ENCODE results near the gene TMEM9B.
A peak's percentile ranks its signal among the peaks of the same experiment; 100 is the strongest.
"Not testable (repeated sequence)": the region's sequence is repeated elsewhere in the genome, so short reads cannot be mapped to it uniquely, and the experiment has no call there.

The TMEM9B gene

DNA sequence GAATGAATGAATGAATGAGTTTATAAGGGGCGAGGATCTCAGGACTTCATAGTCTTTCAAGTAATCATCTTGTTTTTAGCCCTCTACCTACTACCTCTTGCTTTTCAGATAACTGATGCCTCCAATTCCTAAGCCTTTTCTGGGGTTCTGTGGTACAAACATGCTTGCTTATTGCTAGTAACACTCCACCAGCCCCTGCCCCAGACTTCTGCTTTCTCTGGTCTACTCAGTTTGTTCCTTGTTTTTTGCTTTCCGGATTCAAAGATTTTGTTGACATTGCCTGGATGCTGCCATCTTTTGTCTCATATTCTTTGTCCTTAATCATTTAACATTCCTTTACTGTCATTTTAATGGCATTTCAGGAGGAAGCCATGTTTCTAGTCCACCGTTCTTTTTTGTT is 8.9 kb upstream of the TMEM9B start:
- DNase-seq (ENCODE audit: low spot score) = no peak

DNA sequence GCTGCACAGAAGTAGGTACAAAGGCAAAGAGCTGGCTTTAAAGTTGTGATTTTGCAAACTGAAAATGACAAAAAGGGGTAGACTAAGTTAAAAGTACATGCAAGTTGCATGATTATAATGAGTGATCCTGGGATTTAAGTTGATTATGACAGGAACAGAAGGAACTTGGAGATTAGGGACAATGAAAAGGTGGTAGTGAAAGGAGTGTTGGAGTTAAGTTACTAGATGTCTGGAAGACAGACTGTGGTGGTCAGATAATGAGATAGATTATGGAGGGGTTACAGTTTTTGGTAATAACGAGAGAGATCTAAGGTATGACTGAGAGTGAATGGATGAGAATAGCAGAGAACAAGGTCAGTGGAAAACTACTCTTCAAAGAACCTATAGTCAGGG is 7.7 kb upstream of the TMEM9B start:
- no peak for DNase-seq (ENCODE audit: low spot score)

DNA sequence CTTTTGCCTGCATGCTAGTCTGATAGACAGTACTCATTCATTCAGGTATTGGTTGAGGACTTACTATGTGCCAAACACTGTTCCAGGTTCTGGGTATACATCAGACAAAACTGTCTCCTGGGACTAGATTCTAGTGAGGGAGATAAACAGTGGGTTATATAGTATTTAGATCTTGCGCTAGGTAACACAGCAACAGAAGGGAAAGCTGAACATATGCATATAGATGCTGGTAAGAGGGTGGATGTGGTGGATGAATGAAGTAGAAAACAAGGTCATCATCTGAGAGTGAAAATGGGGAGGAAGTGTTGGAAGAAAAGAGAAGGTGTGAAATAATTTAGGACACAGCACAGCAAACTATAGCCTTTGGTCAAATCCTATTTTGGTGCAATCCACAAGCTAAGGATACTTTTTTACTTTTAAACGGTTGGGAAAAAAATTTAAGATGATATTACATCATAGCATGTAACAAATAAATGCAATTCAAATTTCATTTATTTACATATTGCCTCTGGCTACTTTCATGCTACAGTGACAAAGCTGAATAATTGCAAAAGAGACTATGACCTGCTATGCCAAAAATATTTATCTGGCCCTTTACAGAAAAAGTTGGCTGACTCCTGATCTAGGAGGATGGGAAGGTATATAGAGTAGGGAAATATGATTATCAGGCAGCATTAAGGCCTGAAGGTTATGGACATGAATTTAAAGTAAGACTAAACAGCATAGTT is 7.1 kb upstream of the TMEM9B start:
- DNase-seq (ENCODE audit: low spot score) = no peak

DNA sequence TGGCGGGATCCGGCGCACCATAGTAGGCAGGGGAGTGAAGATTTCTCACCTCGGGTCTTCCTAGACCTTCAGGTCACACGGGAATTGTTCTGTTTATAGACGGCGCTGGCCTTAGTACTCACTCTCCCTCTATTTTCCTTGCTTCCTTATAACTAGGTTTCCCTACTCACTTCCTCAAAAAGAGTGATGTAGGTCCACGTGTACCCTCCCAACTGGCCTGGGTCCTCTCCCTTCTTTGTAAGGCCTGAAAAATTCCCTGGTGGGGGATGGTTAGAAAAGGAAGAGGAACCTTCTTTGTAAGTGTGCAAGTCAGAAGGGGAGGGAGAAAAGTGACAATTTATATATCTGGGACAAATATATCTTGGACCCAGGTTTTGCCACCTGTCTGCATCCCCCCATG is 2.9 kb upstream of the TMEM9B start:
- DNase-seq (ENCODE audit: low spot score) = no peak

DNA sequence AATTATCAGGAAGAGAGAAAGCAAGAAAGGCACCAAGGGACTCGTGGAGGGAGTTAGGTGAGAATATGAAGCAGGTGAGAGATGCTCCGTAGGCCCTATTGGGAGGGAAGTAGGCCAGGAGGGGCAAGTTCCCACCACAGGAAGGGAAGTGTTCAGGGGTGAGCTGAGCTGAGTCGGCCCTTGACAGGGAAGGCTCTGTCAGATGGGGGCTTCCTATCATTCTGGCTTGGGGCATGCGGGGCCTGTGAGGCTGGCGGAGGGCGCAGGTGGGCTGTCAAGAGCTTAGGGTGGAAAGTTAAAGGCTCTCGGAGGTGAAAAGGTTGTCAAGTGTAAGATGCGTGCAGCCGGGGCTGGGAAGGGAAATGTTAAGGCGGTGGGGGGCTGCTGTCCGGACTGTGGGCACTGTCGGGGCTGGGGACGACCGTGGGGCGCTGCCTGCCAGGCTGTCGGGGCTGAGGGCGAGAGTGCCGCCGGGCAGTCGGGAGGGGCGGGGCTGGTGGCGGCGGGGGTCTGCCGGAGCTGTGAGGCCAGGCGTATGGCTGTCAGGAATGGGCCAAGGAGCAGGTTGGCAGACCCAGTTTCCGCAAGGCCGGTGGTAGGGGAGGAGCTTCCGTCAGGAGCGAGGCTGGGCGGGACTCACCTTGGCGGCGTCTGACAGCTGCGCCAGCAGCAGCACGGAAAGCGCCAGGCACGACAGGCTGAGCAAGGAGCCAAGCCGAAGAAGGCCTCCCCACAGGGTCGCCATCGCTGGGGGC is 496 bp downstream of the TMEM9B start:
- DNase-seq (ENCODE audit: low spot score) = peak; percentile 79

DNA sequence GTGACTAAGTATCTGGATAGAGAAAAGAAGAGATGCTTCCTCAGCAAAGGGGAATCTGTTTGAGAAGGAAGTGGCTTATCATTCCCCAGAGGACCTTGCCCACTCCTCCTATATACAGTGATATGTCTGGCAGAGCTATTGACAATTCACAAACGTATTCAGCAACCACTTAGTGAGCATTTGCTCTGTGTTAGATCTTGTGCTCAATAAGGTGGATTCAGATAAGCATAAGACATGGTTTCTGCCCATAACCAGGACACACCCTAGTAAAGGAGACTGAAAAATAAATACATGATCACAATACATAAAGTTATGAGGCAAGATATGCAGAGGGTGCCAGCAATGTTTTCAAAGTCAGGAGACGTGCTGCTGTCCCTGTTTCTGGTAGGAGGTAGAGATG is 1.4 kb downstream of the TMEM9B start:
- DNase-seq (ENCODE audit: low spot score) = no peak

DNA sequence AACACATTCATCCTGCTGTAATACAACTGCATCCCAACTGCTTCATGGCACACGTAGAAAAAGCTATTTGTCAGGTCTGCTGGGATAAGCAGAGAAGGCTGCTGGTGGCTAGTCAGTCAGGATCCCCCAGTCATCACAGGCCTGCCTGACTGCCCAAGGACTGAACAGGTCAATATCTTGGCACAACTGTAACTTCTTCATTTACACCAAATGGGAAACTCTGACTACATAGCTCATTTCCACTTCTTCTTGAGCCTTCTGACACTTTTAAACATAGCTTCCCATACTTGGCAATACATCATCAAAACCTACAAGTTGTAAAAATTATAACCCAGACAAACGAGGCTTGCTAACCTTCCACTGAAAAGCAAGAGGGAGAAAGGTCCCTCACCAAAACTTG is 2.8 kb downstream of the TMEM9B start:
- DNase-seq (ENCODE audit: low spot score) = no peak

DNA sequence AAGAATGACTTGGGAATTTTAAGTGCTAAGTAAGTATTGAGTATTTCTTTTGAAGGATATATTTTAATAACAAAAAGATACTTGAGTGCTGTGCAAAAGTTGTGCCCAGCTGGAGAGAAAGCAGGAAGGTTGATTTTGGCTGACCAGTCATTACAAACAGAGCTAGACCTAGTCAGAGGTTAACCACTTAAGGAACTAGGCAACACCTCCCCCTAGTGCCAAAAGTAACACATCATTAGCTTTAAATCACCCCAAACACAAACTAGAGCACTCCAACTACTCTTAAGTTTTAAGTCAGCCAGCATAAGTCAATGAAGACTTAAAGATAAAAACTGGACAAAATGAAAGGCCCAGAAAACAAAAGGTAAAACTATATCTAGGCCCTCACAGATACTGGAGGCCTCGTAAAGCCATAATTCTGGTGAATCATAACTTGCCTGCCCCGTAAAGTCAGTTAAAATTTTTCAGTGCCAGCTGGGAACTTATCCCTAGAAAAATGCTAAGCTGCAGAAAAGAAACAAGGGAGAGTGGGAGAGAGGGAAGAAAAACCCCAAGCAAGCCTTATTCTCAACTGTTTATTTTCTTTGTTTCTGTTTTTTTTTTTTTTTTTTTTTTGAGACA is 4.6 kb downstream of the TMEM9B start:
- peak; percentile 90 for DNase-seq (ENCODE audit: low spot score)

DNA sequence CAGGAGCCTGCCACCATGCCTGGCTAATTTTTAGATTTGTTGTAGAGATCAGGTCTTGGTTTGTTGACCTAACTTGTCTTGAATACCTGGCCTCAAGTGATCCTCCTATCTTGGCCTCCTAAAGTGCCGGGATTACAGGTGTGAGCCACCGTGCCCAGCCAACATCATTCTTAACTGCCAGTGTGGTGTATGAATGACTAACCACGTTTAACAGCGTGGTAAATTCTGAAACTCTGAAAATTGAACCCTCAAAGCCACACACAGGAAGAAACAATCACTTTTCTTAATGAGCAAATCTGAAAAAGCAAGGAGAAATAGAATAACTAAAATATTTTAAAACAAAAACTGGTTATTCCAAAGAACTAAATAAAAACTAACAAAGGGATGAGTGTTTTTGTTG is 7.4 kb downstream of the TMEM9B start:
- no peak for DNase-seq (ENCODE audit: low spot score)

DNA sequence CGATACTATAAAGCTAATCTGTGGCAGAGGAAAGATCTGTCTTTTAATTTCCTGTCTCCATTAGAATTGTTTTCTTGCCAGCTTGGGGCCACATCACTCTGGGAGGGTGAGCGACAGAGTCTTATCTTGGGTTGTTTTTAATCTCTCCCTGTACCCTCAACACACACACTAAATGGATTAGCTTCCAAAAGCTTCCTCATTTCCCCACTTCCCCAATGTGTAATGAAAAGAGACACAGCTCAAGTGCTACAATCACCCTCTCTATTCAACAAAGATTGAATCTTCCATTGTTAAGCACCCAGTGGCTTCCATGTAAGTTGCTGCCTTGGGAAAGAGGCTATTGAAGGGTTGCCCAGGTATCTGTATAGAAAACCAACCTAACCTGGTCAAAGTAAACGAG is 15.4 kb downstream of the TMEM9B start:
- no peak for DNase-seq (ENCODE audit: low spot score)

DNA sequence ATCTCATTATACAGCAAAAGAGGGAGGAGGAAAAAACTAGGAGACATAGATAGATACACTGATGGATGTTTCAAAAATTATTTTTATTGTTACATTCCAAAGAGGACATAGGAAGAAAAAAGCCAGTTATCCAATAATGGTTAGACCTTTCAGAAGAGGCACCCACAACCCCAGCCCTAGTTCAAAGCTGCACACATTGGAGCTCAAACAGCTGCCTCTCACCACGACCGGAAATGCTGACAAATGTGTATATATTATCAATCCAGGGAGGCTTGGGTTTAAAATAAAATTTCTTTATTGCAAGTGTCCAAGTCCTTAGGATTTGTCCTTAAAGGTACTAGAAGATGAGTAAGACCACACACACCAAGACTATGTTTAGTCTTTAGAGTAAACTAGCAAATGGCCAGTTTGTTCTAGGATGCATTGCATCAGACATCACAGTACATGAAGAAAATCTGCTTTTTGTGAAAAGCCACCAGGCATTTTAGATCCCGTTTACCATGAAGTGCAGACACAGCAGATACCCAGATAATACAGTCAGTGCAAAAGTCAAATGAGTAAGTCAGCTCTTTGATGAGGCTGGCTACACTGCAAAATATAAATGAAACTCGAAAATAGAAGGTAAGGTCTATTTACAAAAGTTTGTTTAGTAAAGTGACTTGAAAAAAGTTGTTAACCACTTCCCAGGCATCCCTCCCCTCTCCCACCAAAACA is 16.9 kb downstream of the TMEM9B start:
- DNase-seq (ENCODE audit: low spot score) = no peak

DNA sequence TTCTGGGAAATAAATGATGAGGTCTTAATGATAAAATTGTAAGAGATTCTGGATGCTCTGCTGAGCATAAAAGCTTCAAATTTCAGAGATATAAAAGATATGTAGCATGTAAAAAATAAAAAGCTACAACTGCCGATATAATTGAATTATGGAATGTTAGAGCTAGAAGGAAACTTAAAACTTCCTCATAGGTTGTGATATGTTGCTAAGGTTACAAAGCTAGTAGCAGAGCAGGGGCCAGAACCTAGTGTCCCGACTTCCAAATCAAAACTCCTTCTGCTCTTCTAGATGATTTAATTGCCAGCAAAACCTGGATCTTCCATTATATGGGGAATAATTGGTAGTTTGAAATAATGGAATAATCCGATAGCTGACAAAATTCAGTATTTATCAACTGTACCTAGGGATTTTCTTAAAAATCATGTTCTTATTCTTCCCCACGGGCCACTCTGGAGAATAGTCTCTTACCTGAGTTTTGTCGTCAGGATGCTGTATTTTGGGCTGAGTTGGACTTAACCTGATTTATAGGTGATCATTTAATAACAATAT is 21.6 kb downstream of the TMEM9B start, which contains the start of gene ASCL3:
Gene ASCL3, minus strand, starts transcription at position 499 of the 549 bp plus-strand sequence. CDS start 4,855 bp downstream, outside the sequence.
- DNase-seq (ENCODE audit: low spot score) = no peak

DNA sequence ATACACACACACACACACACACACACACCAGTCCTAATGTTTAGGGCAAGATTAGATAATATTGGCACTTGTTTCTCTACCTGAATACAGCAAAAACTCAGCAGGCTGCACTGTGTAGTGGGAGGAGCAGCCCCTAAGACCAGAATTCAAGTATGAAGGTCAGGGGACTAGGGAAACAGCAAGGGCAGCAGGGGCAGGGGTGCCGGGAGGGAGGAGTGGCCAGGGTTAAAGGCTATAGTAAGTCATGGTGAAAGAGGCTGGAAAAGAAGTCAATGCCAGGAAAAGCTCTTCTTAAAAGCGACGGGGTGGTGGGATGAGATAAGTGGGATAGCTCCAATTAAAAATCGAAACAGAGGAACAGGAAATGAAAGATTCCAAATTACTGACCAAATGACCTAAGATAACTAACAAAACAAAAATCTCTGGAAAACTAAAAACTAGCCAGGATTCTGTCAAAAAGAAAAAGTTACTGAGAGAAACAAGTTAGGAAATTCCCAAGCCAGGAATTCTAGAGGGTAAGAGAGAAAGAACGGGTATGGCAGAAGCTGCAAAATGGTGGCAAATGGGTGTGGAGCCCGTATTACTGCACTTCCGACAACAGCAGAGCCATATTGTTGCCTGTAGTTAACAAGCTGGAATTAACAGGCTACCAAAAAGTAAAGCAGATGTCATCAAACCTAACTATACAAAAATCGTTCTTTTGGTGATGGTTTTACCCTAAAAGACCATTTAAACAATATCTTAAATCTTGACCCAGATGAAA is 22.7 kb downstream of the TMEM9B start:
- DNase-seq (ENCODE audit: low spot score) = no peak

DNA sequence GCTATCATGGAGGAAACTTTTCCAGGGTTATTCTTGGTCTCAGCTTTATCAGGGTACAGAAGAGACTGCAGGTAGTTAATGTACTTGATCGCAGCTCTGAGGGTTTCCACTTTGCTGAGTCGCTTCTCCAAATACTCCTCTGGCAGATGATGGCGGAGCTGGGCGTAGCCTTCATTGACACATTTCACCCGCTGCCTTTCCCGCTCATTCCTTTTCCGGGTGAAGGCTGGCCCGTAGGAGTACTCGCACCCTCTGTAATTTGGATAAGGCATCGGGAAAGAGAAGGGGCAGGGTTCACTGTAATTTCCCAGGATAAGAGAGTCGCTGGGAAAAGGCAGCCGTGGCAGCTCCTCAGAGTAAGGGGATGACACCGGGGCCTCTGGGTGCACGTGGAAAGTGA is 26.6 kb downstream of the TMEM9B start:
- DNase-seq (ENCODE audit: low spot score) = no peak

DNA sequence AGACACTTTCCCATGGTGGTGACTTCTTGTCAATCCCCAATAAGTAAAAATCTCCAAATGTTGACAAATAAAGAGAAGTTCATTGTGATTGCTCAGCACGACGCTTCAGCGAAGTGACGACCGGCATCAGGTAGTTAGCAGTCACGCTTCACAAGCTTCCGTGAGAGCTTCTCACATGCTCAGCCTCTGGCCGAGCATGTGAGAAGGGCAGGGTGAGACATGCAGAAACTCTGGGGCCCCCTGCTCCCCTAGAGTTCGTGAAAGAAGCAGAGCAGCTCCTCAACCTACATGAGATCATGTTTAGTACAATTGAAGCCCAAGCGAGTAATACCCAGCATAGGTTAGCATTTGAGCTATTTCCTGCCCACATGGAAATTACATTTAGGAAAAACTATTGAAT is 27.1 kb downstream of the TMEM9B start:
- no peak for DNase-seq (ENCODE audit: low spot score)

DNA sequence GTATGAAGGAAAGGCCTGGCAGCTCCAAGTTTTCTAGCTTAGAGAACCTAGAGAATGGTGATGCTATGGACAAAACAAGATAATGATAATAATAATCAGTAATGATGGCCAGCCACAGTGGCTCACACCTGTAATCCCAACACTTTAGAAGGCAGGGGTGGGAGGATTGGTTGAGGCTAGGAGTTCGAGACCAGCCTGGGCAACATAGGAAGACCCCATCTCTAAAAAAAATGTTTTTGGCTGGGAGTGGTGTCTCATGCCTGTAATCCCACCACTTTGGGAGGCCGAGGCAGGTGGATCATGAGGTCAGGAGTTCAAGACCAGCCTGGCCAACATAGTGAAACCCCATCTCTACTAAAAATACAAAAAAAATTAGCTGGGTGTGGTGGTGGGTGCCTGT is 28.5 kb downstream of the TMEM9B start:
- not testable (repeated sequence) for DNase-seq (ENCODE audit: low spot score)

DNA sequence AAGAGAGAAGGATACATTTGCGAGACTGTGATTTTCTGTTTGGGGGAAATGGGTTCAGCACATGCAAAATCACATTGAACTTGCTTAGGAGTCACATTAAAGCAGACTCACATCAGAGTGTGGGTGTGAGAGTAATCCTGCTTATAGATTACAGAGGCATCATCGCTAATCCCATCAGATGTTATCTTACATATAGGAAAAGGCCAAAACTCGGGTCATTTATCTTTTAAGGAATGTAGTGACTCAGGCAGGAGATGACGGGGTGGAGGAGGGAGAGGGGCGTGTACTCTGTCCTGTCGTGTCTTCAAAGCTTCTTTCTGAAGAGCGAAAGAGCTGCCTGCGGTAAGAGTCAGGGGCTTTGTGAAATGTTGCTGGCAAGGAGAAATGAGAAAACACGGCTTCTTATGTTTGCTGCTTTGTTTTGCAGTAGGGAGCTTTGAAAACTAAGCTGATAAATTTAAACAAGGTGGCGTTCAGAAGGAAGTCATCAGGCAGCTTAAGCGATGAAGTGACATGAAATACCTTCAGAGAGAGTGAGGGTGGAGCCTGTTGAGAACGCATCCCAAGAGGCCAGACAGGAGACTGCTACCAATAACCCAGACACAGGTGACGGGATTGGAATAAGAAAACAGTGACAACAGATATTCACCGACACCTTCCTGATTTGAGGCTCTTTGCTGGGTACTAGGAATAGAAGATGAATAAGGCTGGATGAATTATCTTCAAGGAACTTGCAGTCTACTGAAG is 29.3 kb downstream of the TMEM9B start:
- DNase-seq (ENCODE audit: low spot score) = peak; percentile 77

DNA sequence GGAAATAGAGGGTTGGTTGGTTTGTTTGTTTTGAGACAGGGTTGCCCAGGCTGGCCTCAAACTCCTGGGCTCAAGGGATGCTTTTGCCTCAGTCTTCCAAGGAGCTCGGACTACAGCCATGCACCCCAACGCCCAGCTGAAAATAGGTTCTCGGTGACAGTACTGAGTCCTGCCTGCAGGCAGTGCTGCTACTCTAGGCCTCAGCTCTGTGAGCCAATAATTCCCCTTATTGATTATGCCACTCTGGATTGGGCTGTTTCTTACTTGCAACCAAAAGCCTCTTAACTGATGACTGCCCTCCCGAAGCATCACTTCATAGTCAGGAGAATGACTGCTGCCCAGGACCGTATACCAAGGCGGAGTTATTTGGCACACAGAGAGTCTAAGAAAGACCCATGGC is 30.3 kb downstream of the TMEM9B start:
- DNase-seq (ENCODE audit: low spot score) = no peak

DNA sequence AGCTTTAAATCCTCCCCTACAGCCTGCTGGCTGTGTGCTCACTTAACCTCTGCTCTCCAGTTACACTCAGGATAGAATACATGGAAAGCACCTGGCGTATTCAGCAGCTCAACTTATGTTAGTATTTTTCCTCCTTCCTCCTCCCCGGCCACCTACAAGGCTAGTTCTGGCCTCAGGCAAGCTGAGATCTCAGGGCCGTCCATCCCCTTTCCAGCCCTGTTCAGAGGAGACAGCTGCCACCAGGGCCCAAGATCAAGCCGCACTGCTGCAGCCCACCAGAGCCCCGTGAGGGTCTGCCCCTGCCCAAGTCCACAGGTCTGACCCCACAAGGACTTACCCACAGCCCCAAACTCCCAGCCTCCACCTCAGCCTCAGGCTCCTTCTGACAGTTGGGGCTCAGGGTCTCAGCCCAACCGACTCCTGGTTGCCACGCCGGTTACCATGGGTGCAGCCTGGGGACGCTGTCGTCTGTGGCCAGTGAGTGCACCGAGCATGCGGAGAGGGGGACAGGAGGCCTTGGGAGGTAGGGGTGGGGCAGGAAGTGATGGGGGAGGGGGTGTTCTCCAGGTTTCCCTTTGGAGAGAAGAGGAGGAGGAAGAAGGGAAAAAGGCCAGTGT is 31.6 kb downstream of the TMEM9B start, which contains the start of gene C11orf16:
Gene C11orf16, minus strand, starts transcription at position 384 of the 617 bp plus-strand sequence. CDS start 639 bp downstream, outside the sequence.
- no peak for DNase-seq (ENCODE audit: low spot score)

Measured in GM03348 (cell line).